Left cardiac atrium (tissue), 4 donors: ENCODE data around the gene CZIB. TPM values are rescaled to one million over a fixed set of nuclear protein-coding genes. Genes with fewer than 3 reads are reported as not detected.
"Not testable (repeated sequence)": the region's sequence is repeated elsewhere in the genome, so short reads cannot be mapped to it uniquely, and the experiment has no call there.

ENCODE experiments used
- ATAC-seq, 2 donors: fragments of 200-7000 bp; cut with Tn5 transposase; one replicate each; pipeline ENCODE4 v1.9.1; 2020; ENCODE audit warnings: mild to moderate bottlenecking in 2 of 2, moderate library complexity in 2 of 2
- DNase-seq: peaks from one replicate; pipeline ENCODE4 v3.0.0-alpha.2; 2020
- intact Hi-C, 2 donors: fragments of 100-400 bp; cut with DNase I; formaldehyde crosslinking; loops; one replicate each; pipeline versions ENCODE4 v1.14.1 to v1.15.1; 2022 to 2023
- total RNA-seq, 2 donors: library from RNA; stranded (reverse); fragmentation: NEBNext Ultra II Directional; extraction: Animal tissue kit (Norgen Biotek cat#: 25700); gene quantifications; one replicate each; pipeline ENCODE4 v1.2.1, GENCODE V29; 2021
- donor health status: DM: no; HTN: yes; CAD: no.
- donor health status: DM: no; HTN: yes; CAD: no; lungs with severe emphysema.
- donor health status: DM: yes; HTN: yes; CAD: no.
- donor health status: Dilated cardiomyopathy.

Gene CZIB
- total RNA-seq, 2 donors from 2014 or later = 42.4 to 53.7 TPM

DNA sequence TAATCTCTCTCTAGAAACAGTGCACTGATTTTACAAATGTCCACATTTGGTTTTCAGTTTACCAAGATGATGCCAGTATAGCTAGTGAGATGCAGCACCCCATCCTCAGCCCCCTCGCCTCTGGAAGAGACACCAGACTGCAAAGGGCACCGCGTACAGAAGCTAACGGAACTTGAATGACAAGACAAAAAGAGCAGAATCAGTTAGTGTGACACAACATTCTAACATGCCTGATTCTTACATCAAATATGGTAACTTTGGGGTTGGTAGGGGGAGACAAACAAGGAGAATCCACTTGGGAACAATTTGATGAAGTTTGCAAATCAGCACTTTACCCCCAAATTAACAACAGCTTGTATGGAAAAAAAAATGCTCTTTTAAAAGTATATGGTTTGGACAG, 21.9 kb upstream of the CZIB start:
- no peak for ATAC-seq
- no peak for DNase-seq

DNA sequence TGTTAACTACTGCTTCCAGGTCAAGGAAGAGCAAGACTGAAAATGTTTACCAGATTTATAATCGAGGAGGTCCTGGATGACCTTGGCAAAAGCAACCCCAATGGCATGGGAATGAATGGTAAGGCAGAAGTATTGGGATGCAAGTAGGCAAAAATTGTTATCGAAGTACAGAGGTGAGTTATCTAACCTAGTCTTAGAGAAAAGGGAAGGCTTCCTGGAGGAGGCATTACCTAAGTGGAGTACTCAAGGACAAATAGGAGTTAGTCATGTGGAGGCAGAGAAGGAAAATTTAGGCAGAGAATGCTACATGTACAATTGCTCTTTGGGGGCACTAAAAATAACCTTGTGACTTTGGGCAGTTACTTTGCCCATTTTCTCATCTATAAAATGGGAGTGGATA, 21.4 kb upstream of the CZIB start:
- intact Hi-C loops = no loop called here
- DNase-seq (no peak), ATAC-seq (no peak)

More for the DNA sequence above, 21.9 kb upstream of the CZIB start:
- intact Hi-C loops = no loop called here

DNA sequence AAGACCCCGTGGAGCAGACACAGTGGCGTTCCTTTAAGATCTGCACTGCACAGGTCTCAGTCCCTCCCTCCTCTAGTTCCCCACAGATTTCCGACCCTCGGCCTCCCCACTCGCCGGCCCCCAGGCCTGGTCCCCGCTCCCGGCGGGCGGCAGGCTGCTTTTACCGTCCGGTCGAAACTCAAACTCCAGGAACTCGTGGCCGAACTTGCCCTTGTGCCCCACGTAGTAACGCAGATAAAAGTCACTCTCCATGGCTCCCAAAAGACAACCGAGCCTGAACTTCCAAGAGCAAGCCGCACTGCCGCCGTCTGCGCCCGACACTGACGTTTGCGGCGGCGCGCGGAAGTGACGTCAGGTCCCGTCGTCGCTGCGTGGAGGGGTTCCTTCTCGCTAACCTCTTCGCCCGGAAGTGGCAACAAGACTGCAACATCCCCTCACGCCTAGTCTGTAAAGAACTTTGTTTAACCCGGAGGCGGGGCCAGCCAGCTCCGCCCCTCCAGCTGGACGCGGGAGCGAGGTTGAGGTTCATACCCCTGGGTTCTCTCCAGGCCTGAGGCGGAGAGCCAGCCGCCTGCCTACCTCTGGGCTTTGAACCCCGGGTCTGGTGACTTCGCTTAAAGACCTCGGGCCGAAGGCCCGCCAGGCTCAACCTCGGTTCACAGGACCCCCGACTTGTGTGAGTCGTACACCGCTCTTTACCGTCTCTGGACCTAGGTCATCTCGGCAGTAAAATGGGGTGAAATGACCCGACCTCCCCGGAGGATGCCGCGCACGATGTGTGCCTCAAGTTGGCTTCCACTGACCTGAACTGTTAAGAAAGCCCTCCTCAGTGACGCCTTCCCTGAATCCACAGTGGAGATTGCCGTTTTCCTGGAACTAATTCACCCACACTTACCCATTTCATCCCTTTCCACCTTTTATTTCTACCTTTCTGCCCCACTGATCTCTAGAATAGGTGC, 18.0 kb upstream of the CZIB start, which contains the start of gene MAGOH:
TSS of gene MAGOH (minus strand) at position 322 of the 959 bp plus-strand sequence. CDS start at position 252, 70 bp downstream.
- intact Hi-C loops = no loop called here
- DNase-seq = peak; percentile 94
- ATAC-seq = peak; percentile 98 to 99

DNA sequence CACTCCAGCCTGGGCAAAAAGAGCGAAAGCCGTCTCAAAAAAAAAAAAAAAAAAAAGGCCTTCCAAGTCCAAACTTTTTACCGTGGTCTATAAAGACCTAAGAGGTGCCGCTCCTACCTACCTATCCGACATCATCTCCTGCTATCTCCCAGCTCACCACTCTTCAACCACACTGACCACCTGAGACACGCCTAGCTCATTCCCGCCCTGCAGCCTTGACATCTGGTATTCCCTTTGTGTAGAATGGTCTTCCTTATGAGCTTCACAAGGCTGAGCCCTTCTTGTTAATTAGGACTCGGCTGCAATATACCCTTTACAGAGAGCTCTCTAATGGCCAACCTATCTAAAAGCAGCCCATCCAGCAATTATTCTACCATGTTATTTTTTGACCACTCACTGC, 17.2 kb upstream of the CZIB start:
- intact Hi-C loops = no loop called here
- no peak for DNase-seq
- no peak for ATAC-seq

DNA sequence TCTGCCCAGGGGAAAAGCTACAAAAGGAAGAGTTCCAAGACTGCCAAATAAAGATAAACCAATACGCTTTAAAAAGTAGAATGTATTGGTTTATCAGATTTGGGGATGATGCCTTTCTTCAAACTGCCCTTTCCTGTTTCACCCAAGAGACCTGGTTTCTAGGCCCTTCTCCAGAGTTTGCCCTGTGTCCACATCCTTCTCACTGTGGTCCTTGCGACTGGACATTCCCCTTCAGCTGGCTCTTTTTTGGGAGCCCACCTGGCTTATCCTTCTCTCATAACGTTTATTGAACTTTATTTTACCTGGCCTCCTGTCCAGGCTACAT, 490 bp upstream of the CZIB start:
- ATAC-seq = no peak
- intact Hi-C loops = no loop called here

DNA sequence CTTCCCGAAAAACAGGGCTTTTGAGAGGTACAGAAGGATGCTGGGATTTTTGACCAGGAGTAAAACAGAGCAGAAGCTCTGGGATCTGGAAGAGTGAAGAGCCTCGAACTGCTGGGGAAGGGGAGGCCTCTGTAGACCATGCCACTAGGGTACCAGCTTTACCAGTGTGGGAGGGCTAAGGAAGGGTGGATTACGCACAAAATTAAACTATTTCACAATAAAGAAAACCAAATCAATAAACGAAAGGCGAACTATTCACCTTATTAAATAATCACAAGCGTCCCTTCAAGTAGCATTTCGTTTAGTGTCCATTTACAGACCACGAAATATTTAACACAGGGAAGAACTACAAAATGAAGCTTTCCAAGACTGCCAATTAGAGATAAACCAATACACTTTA, 723 bp downstream of the CZIB start:
- DNase-seq (no peak), ATAC-seq (no peak)
- intact Hi-C loops = no loop called here

More for the DNA sequence above, 490 bp upstream of the CZIB start:
- DNase-seq = no peak

DNA sequence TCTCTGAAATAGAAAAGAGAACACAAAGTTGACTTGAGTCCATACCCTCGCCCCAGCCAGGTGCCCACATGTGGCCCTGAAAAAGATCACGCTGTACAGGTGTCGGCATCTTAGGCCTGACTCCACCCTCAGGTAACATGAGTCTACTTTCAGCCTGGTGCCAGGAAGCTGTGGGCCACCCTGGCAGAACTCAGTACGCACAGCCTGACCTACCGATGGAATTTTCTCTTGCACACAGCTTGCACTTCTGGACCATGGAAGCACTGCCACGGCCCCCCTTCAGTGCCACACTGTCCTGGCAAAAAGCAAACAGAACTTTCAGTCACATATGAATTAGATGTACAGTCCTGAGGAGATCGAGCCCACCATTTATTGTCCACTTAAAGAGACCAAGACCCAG, 2.2 kb downstream of the CZIB start:
- DNase-seq = no peak
- ATAC-seq = no peak
- intact Hi-C loops = no loop called here

DNA sequence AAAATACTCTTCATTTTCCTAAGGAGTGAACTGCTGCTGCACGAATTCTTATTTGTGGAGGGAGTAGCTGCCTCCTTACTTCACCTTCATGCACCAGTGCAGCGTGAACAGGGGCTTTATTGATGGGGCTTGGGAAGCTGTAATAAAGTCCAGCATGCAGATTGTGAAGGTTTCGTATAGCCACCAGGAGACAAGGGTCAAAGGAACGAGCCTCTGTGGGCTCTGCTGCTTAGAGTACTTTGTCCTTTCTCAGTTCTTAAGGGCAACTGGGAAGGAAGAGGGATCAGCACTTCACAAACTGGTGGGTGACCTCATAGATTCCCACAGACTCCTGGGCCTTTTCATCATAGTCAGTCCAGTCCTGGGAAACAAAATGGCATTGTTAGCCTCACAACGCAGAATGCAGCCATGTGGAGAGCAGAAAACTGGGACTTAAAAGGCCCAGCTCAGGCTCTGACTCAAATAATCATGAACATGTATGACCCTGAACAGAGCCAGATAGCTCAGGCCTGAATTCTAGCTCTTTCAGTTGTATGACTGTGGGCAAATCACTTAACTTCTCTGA, 6.0 kb downstream of the CZIB start:
- intact Hi-C loops = no loop called here
- ATAC-seq (no peak), DNase-seq (no peak)

DNA sequence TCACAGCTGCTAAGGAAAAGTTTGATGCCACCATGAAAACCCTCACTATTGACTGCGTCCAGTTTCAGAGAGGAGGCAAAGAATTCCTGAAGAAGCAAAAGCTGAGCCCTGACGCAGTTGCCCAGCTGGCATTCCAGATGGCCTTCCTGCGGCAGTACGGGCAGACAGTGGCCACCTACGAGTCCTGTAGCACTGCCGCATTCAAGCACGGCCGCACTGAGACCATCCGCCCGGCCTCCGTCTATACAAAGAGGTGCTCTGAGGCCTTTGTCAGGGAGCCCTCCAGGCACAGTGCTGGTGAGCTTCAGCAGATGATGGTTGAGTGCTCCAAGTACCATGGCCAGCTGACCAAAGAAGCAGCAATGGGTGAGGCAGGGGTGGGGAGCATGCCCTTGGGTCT, 9.5 kb downstream of the CZIB start:
- intact Hi-C loops = no loop called here
- DNase-seq = no peak
- ATAC-seq = peak in 1 of 2 donors; percentile 15

DNA sequence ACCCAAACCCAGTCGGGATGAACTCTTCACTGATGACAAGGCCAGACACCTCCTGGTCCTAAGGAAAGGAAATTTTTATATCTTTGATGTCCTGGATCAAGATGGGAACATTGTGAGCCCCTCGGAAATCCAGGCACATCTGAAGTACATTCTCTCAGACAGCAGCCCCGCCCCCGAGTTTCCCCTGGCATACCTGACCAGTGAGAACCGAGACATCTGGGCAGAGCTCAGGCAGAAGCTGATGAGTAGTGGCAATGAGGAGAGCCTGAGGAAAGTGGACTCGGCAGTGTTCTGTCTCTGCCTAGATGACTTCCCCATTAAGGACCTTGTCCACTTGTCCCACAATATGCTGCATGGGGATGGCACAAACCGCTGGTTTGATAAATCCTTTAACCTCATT, 10.1 kb downstream of the CZIB start:
- intact Hi-C loops = no loop called here
- ATAC-seq (no peak), DNase-seq (no peak)

DNA sequence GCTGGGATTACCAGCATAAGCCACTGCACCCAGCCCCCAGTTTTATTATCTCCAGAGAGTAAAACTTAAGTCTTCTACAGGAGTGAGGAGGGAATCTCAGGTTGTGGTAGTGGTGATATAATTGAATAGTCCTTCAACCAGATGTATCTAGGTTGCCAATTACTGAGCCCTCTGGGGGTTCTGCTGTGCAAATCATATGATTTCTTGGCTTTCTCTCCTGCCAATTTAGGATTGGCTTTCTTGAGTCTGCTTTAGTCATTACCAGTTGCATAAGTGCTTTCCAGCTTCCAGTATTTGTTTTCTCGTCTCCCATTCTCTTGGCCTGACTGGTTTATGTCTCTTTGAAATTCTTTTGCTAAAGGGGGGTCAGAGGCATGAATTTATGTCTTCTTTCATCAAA, 12.7 kb downstream of the CZIB start:
- intact Hi-C loops = no loop called here
- peak in 1 of 2 donors; percentile 62 for ATAC-seq
- DNase-seq = no peak

DNA sequence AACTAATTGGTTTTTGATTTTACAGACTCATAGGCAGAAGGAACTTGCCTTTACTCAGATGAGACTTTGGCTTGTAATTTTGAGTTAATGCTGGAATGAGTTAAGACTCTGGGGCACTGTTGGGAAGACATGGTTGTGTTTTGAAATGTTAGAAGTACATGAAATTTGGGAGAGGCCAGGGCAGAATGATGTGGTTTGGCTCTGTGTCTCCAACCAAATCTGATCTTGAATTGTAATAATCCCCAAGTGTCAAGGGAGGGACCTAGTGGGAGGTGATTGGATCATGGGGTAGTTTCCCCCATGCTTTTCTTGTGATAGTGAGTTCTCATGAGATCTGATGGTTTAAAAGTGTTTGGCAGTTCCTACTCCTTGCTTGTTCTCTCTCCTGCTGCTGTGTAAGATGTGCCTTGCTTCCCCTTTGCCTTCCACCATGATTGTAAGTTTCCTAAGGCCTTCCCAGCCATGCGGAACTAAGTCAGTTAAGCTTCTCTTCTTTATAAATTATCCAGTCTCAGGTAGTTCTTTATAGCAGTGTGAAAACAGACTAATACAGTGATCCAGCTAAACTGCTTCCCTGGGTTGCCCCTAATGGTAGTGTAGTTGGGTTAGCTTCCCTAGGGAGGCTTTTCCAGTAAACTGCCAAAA, 13.6 kb downstream of the CZIB start:
- ATAC-seq (no peak), DNase-seq (no peak)
- intact Hi-C loops = no loop called here

DNA sequence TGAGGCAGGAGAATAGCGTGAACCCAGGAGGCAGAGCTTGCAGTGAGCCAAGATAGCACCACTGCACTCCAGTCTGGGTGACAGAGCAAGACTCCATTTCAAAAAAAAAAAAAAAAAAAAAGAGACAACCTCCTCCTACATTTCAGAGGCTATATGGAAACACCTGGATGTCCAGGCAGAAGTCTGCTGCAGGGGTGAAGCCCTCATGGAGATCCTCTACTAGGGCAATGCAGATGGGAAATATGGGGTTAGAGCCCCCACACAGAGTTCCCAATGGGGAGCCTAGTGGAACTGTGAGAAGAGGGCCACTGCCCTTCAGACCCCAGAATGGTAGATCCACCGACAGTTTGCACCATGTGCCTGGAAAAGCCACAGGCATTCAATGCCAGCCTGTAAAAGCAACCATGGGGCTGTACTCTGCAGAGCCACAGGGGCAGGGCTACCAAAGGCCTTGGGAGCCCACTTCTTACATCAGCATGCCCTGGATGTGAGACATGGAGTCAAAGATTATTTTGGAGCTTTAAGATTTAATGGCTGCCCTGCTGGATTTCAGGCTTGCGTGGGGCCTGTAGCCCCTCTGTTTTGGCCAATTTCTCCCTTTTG, 14.2 kb downstream of the CZIB start:
- DNase-seq, ATAC-seq, intact Hi-C loops: not testable (repeated sequence)

DNA sequence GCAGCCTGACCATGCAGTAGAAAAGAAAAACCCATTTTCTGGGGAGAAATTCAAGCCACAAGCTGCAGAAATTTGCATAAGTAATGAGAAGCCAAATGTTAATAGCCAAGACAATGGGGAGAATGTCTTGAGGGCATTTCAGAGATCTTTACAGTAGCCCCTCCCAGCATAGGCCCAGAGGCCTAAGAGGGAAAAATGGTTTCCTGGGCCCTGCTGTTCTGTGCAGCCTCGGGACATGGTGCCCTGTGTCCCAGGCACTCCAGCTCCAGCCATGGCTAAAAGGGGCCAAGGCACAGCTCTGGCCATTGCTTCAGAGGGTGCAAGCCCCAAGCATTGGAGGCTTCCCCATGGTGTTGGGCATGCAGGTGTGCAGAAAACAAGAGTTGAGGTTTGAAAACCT, 14.9 kb downstream of the CZIB start:
- ATAC-seq, DNase-seq, intact Hi-C loops: not testable (repeated sequence)

DNA sequence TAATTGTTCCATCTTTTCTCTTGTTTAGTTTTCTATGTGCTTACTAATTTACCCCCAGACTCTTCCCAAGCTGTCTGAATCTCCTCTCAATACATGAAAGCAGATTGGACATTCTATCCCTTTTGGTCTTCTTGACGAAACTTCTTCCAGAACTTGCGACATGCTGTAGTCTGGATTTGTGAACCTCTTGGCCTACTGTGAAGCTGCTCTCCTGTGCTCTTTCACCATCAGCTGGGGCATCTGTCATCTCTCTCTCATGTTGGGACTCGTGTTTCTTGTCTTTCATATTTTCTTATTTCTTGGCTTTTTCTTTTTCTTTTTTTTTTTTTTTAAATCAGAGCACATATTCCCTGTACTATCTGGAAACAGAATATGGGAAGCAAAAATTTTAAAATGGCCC, 17.0 kb downstream of the CZIB start:
- ATAC-seq (no peak), DNase-seq (no peak)
- intact Hi-C loops = no loop called here

DNA sequence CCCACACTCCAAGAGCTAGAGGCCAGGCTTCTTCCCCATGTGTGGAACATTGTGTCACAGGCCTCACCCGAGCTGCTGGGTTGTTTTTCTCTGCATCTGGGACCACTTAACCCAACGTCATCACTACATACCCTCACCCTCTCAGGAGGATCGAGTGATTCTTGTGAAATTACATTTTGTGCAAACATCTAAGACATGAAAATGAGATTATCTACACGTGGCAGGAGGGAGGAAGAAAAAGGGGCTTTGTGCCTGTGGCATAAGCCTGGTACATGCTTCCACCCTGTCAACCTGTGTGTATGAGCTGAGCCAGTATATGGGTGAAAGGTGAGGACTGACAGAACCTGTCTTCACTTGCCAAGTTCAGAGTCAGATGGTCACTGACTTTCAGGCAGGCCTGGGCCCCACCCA, 22.2 kb downstream of the CZIB start:
- DNase-seq (no peak), ATAC-seq (peak in 1 of 2 donors; percentile 15)
- intact Hi-C loops = no loop called here

DNA sequence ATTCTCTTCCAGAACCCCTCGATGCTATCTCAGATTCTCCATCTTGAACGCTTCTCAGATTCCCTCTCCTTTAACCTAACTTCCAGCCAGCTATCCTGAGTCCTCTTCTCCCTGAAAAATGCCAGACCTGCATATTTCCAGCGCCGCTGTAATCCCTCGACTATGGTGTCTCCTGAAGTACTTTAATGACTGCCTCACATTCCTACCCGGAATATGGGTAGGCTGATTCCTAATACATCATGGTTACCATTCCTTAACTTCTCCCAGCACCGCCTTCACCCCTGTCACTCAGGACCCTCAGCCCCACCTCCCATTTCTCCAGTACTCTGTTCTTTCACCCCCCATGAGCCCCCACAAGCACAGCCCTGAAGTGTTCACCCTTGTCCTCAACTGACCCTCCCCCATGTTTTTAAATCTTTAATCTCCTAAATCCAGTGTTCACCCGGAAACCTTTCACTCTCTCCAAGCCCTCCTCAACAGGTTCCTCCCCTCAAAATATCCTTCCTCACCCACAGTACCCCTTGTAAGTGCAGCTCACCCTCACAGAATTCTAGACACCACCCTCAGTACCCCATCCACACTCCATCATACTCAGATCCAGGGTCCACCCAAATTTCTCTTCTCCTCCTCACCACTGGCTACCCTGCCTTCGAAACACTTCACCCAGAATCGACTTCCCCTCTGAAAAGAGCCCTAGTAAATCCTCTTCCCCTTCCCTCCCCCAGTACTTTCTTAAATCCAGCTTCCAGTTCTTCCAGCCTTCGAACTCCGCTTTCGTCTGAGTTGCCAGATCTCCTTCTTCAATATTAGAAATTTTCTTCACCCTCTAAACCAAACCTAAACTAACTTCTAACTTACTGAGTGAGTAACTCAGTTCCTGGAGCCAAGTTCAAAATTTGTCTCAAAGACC, 22.9 kb downstream of the CZIB start:
- ATAC-seq (peak; percentile 9 to 34), DNase-seq (no peak)
- intact Hi-C loops = no loop called here

DNA sequence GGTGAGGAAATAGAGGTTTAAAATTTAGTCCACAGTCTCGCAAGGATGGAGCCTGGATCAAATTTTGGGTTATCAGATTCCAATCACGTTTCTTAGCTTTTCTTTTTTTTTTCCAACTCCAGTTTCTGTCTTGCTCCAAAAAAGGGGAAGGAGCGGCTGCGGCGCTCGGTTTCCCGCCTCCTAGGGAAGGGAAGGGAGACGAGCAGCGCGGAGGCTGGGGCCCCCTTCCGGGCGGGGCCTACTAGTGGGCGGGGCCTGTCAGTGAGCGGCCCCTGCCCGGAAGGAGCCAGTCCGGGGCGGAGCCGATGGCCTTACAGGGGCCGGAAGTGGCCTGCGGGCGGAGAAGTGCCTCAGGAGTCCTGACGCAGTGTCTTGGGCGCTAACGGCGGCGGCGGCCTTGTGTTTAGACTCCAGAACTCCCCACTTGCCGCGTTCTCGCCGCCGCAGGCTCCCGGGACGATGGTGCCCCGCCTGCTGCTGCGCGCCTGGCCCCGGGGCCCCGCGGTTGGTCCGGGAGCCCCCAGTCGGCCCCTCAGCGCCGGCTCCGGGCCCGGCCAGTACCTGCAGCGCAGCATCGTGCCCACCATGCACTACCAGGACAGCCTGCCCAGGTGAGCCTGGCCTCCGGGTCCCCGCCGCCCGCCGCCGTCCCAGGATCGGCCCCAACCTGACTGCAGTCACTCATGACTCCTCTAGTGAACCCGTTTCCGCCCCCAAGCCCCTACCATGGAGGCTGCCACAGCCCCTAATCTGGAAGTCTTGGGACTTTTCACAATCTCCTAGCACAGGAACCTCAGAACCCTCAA, 23.7 kb downstream of the CZIB start, which contains the start of gene CPT2:
TSS of gene CPT2 (plus strand) at position 340 of the 806 bp plus-strand sequence. CDS start at position 460, 120 bp downstream.
- intact Hi-C loops = no loop called here
- peak; percentile 97 for DNase-seq
- ATAC-seq = peak; percentile 99
